HepG2 (cell line): ENCODE data around the gene NDUFS7. TPM values are rescaled to one million over a fixed set of nuclear protein-coding genes. Genes with fewer than 3 reads are reported as not detected.

Experiments used
- CREB1 ChIP-seq, 2 experiments: fragments of 450-650 bp in 1 of 2; IDR thresholded peaks; 2 replicates each; pipeline ENCODE4 v1.6.1; 2016 to 2017; ENCODE audit warnings: control low read depth in 1 of 2, mild to moderate bottlenecking in 1 of 2, missing compliant biosample characterization in 1 of 2, missing genetic modification characterization in 1 of 2
- HNF4G ChIP-seq, 2 experiments: sonication (generic) in 1 of 2; formaldehyde crosslinking in 1 of 2; IDR thresholded peaks; 2 replicates each; pipeline versions ENCODE4 v1.4.0 to v1.6.1; 2011 to 2020; ENCODE audit warnings: borderline replicate concordance in 2 of 2, low read depth in 2 of 2, mild to moderate bottlenecking in 2 of 2, low read length in 1 of 2, missing genetic modification reagents in 1 of 2, moderate library complexity in 1 of 2
- KLF15 ChIP-seq: sonication (generic); formaldehyde crosslinking; IDR thresholded peaks from 2 replicates; pipeline ENCODE4 v1.8.1; 2023; ENCODE audit warnings: borderline replicate concordance, mild to moderate bottlenecking, inconsistent platforms, missing genetic modification reagents, mixed read lengths
- PHF21A ChIP-seq: sonication (generic); formaldehyde crosslinking; IDR thresholded peaks from 2 replicates; pipeline ENCODE4 v1.5.0; 2020; ENCODE audit warnings: mild to moderate bottlenecking, missing genetic modification reagents
- SOX6 ChIP-seq, 2 experiments: fragments of 450-650 bp in 1 of 2; sonication (generic) in 1 of 2; formaldehyde crosslinking in 1 of 2; IDR thresholded peaks; 2 replicates each; pipeline versions ENCODE4 v1.4.0 to v1.6.1; 2017 to 2020; ENCODE audit warnings: antibody characterized with exemption in 1 of 2, mild to moderate bottlenecking in 1 of 2, missing genetic modification reagents in 1 of 2
- SP4 ChIP-seq: sonication (generic); formaldehyde crosslinking; IDR thresholded peaks from 2 replicates; pipeline ENCODE4 v1.8.1; 2023; ENCODE audit warnings: mild to moderate bottlenecking, missing genetic modification reagents
- TMF1 ChIP-seq: sonication (generic); formaldehyde crosslinking; IDR thresholded peaks from 2 replicates; pipeline ENCODE4 v1.8.1; 2022; ENCODE audit warnings: low read depth, missing genetic modification reagents
- ZBTB20 ChIP-seq: sonication (generic); formaldehyde crosslinking; IDR thresholded peaks from 2 replicates; pipeline ENCODE4 v1.8.1; 2023; ENCODE audit warnings: missing genetic modification reagents, low read depth, mild to moderate bottlenecking, borderline replicate concordance
- ZBTB7A ChIP-seq: sonication (generic); formaldehyde crosslinking; IDR thresholded peaks from 2 replicates; pipeline ENCODE4 v1.8.0; 2022; ENCODE audit warnings: mild to moderate bottlenecking, missing genetic modification reagents
- ZNF329 ChIP-seq: sonication (generic); formaldehyde crosslinking; IDR thresholded peaks from 2 replicates; pipeline ENCODE4 v1.9.0; 2021; ENCODE audit warnings: low read depth, mild to moderate bottlenecking, missing genetic modification reagents
- ZNF546 ChIP-seq: sonication (generic); formaldehyde crosslinking; conservative IDR thresholded peaks from 2 replicates; pipeline ENCODE4 v1.8.1; 2023; ENCODE audit warnings: mild to moderate bottlenecking, missing genetic modification reagents
- ZNF614 ChIP-seq: IDR thresholded peaks from 2 replicates; pipeline ENCODE4 v1.6.1; 2018; ENCODE audit warnings: missing biosample characterization, missing genetic modification reagents, inconsistent platforms, borderline replicate concordance
- ZNF703 ChIP-seq: sonication (generic); formaldehyde crosslinking; IDR thresholded peaks from 2 replicates; pipeline ENCODE4 v1.5.1; 2020; ENCODE audit warnings: missing genetic modification reagents, mild to moderate bottlenecking, moderate library complexity, borderline replicate concordance
- ZNF839 ChIP-seq: sonication (generic); formaldehyde crosslinking; IDR thresholded peaks from 2 replicates; pipeline ENCODE4 v1.4.0; 2020; ENCODE audit warnings: missing genetic modification reagents, mild to moderate bottlenecking, borderline replicate concordance
- polyA plus RNA-seq, 8 experiments: library from polyadenylated mRNA; depleted of rRNA in 3 of 8; stranded (reverse) in 7 of 8; unstranded in 1 of 8; fragments of >200 nt; fragmentation: Illumina TruSeq in 4 of 8; extraction: Trizol in 4 of 8; gene quantifications; 2 replicates each; pipeline versions ENCODE4 v1.2.1 to v1.2.3, GENCODE V29; 2011 to 2016; ENCODE audit warnings: low read depth in 4 of 8, missing spikeins in 1 of 8, mixed read lengths in 1 of 8; ENCODE audit not compliant: insufficient read depth in 1 of 8
- total RNA-seq, 5 experiments: library from RNA; depleted of rRNA; stranded (reverse); fragments of >200 nt; fragmentation: Illumina TruSeq; extraction: Trizol; gene quantifications; 2 replicates each; pipeline ENCODE4 v1.2.3, GENCODE V29; 2016; ENCODE audit warnings: low read depth in 1 of 5
- TF ChIP-seq, protein P1 (sequence below): sonication (generic); formaldehyde crosslinking; IDR thresholded peaks from 2 replicates; pipeline ENCODE4 v1.4.0; 2020; ENCODE audit warnings: missing genetic modification reagents
- TF ChIP-seq, protein P2 (sequence below), 2 experiments: sonication (generic) in 1 of 2; formaldehyde crosslinking in 1 of 2; IDR thresholded peaks; 2 replicates each; pipeline versions ENCODE4 v1.4.0 to v1.6.1; 2018 to 2020; ENCODE audit warnings: missing genetic modification reagents in 2 of 2, borderline replicate concordance in 1 of 2, low read depth in 1 of 2, mild to moderate bottlenecking in 1 of 2, missing biosample characterization in 1 of 2
- TF ChIP-seq, protein P3 (sequence below): IDR thresholded peaks from 2 replicates; pipeline ENCODE4 v1.6.1; 2016
- TF ChIP-seq, protein P4 (sequence below): sonication (generic); formaldehyde crosslinking; IDR thresholded peaks from 2 replicates; pipeline ENCODE4 v1.5.0; 2020; ENCODE audit warnings: mild to moderate bottlenecking, missing genetic modification reagents

The NDUFS7 gene
- total and polyA plus RNA-seq, 2 of the 13 experiments (the other 11 are each of a cell fraction or from before 2014, with no cell fraction given) = 34.3 to 66.9 TPM

DNA sequence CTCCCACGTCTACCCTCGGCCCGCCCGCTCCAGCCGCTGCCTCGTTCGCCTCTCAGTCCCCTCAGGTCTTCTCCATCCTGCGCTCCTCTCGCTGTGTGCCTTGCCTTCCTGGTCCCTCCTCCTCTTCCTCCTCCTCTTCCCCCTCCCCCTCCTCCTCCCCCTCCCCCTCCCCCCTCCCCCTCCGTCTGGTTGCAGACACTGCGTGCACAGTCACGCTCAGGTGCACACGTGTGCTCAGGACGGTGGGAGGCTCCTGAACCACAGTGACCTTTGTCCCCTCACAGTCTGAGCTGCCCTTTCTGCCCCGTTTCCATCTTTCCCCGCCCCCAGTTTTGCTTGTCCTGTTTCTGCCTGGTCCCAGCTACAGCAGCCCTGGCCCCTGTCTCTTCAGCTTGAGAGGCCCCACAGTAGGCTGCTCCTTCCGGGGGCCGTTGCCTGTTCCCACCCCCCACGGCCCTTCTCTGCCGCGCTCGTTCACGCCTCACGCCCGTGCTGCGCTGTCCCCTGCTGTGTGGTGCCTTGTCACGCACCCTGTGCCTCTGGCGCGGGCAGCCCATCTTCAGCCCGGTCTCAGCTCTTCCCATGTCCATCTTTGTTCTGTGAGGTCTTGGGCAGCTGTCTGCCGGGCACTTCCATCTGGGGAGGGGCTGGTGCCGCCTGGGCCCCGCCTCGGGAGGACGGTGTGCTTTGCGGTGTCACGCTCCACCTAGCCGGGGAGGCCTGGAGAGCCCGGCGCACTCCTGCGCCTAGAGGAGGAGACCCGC lies 40.7 kb downstream of the NDUFS7 start (continued):
- TF ChIP-seq, protein P1, sequence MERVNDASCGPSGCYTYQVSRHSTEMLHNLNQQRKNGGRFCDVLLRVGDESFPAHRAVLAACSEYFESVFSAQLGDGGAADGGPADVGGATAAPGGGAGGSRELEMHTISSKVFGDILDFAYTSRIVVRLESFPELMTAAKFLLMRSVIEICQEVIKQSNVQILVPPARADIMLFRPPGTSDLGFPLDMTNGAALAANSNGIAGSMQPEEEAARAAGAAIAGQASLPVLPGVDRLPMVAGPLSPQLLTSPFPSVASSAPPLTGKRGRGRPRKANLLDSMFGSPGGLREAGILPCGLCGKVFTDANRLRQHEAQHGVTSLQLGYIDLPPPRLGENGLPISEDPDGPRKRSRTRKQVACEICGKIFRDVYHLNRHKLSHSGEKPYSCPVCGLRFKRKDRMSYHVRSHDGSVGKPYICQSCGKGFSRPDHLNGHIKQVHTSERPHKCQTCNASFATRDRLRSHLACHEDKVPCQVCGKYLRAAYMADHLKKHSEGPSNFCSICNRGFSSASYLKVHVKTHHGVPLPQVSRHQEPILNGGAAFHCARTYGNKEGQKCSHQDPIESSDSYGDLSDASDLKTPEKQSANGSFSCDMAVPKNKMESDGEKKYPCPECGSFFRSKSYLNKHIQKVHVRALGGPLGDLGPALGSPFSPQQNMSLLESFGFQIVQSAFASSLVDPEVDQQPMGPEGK = peak; percentile 99
- TF ChIP-seq ZNF546 (CRISPR knock-in tag) (0 out of 2 replicates have a peak, but pooled peaks have one; percentile 39), PHF21A (peak; percentile 96), SOX6 (IDR thresholded peaks at IDR 0.05) (no peak), SOX6 (CRISPR knock-in tag; IDR thresholded peaks at IDR 0.05) (peak; percentile 66), TMF1 (peak; percentile 55; the same call in 1 of the 2 replicates), CREB1 (IDR thresholded peaks at IDR 0.05) (no peak), CREB1 (CRISPR knock-in tag; IDR thresholded peaks at IDR 0.05) (no peak), ZBTB7A (CRISPR knock-in tag) (peak; percentile 91), ZNF703 (no peak), ZBTB20 (CRISPR knock-in tag) (no peak), SP4 (CRISPR knock-in tag) (peak; percentile 31; the same call in 1 of the 2 replicates), ZNF839 (CRISPR knock-in tag) (peak; percentile 67; the same call in 1 of the 2 replicates), ZNF614 (CRISPR knock-in tag) (0 out of 2 replicates have a peak, but pooled peaks have one; percentile 41), KLF15 (CRISPR knock-in tag) (no peak), HNF4G (IDR thresholded peaks at IDR 0.05; ENCODE audit: borderline replicate concordance, low read depth, low read length) (peak; percentile 93), HNF4G (CRISPR knock-in tag; IDR thresholded peaks at IDR 0.05; ENCODE audit: borderline replicate concordance, low read depth) (peak; percentile 91), ZNF329 (peak; percentile 69)
- TF ChIP-seq, protein P2, sequence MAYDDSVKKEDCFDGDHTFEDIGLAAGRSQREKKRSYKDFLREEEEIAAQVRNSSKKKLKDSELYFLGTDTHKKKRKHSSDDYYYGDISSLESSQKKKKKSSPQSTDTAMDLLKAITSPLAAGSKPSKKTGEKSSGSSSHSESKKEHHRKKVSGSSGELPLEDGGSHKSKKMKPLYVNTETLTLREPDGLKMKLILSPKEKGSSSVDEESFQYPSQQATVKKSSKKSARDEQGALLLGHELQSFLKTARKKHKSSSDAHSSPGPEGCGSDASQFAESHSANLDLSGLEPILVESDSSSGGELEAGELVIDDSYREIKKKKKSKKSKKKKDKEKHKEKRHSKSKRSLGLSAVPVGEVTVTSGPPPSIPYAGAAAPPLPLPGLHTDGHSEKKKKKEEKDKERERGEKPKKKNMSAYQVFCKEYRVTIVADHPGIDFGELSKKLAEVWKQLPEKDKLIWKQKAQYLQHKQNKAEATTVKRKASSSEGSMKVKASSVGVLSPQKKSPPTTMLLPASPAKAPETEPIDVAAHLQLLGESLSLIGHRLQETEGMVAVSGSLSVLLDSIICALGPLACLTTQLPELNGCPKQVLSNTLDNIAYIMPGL (CRISPR knock-in tag; IDR thresholded peaks at IDR 0.05; ENCODE audit: borderline replicate concordance in 1 of 2, low read depth in 1 of 2) = 0 out of 4 replicates have a peak, but pooled peaks of 1 of the 2 experiments have one; percentile 28
- TF ChIP-seq, protein P3, sequence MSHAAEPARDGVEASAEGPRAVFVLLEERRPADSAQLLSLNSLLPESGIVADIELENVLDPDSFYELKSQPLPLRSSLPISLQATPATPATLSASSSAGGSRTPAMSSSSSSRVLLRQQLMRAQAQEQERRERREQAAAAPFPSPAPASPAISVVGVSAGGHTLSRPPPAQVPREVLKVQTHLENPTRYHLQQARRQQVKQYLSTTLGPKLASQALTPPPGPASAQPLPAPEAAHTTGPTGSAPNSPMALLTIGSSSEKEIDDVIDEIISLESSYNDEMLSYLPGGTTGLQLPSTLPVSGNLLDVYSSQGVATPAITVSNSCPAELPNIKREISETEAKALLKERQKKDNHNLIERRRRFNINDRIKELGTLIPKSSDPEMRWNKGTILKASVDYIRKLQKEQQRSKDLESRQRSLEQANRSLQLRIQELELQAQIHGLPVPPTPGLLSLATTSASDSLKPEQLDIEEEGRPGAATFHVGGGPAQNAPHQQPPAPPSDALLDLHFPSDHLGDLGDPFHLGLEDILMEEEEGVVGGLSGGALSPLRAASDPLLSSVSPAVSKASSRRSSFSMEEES = no peak
- TF ChIP-seq, protein P4, sequence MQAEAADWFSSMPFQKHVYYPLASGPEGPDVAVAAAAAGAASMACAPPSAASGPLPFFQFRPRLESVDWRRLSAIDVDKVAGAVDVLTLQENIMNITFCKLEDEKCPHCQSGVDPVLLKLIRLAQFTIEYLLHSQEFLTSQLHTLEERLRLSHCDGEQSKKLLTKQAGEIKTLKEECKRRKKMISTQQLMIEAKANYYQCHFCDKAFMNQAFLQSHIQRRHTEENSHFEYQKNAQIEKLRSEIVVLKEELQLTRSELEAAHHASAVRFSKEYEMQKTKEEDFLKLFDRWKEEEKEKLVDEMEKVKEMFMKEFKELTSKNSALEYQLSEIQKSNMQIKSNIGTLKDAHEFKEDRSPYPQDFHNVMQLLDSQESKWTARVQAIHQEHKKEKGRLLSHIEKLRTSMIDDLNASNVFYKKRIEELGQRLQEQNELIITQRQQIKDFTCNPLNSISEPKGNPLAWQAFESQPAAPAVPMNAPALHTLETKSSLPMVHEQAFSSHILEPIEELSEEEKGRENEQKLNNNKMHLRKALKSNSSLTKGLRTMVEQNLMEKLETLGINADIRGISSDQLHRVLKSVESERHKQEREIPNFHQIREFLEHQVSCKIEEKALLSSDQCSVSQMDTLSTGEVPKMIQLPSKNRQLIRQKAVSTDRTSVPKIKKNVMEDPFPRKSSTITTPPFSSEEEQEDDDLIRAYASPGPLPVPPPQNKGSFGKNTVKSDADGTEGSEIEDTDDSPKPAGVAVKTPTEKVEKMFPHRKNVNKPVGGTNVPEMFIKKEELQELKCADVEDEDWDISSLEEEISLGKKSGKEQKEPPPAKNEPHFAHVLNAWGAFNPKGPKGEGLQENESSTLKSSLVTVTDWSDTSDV (CRISPR knock-in tag) = 0 out of 2 replicates have a peak, but pooled peaks have one; percentile 44
